ENCODE measurements around the gene CDC14A.
"Not testable (repeated sequence)": the region's sequence is repeated elsewhere in the genome, so short reads cannot be mapped to it uniquely, and the experiment has no call there.

Gene CDC14A

DNA sequence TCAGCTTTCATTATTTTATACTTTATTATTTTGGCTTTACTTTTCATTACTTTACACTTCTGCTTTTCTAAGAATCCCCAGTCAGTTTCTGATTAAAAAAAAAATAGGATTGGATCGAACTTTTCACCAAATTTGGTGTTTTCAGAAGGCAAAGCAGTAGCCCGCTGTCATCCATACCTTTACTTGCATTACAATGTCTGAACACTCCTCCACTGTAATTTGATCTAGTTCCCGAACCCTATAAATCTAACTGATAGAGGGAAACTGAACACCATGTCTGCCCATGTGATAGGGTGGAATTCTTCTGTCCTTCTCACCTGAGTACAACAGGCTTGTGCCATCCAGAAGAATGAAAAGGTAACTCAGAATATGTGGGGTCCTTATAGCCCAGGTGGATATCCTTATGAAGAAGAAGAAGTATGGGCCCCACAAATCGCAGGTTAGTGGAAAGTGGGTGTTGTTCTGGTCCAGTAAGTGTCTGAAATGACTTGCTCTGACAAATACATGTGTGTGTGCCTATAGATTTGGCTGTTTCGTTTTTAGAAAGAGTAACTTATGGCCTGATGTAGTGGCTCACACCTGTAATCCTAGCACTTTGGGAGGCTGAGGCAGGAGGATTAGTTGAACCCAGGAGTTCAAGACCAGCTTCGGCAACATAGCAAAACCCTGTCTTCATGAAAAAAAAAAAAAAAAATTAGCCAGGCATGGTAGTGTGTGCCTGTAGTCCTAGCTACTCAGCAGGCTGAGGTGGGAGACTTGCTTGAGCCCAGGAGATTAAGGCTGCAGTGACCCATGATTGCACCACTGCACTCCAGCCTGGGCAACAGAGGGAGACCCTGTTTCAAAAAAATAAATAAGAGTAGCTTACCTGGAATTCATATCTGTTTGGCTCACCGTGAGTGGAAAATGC, 26.6 kb upstream of the CDC14A start:
- Histone ChIP-seq H3K9me3 (no peaks in the 10 kb centered on the region), H3K27ac (no peak overlapping the region), H3K4me1 (no peaks in the 10 kb centered on the region), H3K4me3 (no peak overlapping the region), H3K27me3 (no peaks in the 10 kb centered on the region), H3K36me3 (no peaks in the 10 kb centered on the region)
- intact Hi-C loops (cut with DNase I; ENCODE audit: low total_unique reads): no loop called here
- TF ChIP-seq, protein P1, sequence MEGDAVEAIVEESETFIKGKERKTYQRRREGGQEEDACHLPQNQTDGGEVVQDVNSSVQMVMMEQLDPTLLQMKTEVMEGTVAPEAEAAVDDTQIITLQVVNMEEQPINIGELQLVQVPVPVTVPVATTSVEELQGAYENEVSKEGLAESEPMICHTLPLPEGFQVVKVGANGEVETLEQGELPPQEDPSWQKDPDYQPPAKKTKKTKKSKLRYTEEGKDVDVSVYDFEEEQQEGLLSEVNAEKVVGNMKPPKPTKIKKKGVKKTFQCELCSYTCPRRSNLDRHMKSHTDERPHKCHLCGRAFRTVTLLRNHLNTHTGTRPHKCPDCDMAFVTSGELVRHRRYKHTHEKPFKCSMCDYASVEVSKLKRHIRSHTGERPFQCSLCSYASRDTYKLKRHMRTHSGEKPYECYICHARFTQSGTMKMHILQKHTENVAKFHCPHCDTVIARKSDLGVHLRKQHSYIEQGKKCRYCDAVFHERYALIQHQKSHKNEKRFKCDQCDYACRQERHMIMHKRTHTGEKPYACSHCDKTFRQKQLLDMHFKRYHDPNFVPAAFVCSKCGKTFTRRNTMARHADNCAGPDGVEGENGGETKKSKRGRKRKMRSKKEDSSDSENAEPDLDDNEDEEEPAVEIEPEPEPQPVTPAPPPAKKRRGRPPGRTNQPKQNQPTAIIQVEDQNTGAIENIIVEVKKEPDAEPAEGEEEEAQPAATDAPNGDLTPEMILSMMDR (IDR thresholded peaks at IDR 0.05): no peak
- no peak for DNase-seq

DNA sequence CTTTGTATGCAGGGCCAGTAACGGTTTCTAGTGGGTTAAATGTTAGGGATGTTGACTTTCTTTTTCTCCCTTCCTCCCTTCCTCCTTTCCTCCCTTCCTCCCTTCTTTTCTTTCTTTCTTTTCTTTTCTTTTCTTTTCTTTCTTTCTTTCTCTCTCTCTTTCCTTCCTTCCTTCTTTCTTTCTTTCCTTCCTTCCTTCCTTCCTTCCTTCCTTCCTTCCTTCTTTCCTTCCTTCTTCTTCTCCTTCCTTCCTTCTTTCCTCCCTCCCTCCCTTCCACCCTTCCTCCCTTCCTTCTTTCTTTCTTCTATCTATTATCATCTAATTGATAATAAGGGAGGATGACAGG, 26.0 kb upstream of the CDC14A start:
- H3K36me3 ChIP-seq; DNase-seq; H3K9me3 ChIP-seq; H3K4me1 ChIP-seq; H3K27ac ChIP-seq; intact Hi-C loops (cut with DNase I; ENCODE audit: low total_unique reads); H3K4me3 ChIP-seq; H3K27me3 ChIP-seq: not testable (repeated sequence)

DNA sequence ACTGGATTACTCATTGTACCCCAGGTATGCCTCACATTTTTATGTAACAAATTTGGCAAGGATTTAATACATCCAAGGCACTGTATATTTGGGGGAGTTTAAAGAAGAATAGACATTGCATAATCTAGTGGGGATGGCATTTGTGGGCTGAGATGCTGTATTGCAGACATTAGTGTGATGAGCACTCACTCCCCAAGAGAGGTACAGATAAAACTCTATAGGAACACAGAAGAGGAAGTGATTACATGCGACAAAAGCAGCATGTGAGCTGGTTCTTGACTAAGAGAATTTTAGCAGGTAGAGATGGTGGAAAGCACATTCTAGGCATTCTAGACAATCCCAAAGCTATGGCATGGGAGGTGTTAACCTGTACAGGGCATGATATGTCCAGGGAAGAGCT, 24.2 kb upstream of the CDC14A start:
- intact Hi-C loops (cut with DNase I; ENCODE audit: low total_unique reads): no loop called here
- Histone ChIP-seq H3K9me3 (no peaks in the 10 kb centered on the region), H3K4me3 (no peak overlapping the region), H3K36me3 (no peaks in the 10 kb centered on the region), H3K27me3 (no peaks in the 10 kb centered on the region), H3K27ac (no peak overlapping the region), H3K4me1 (no peaks in the 10 kb centered on the region)
- no peak for DNase-seq
- TF ChIP-seq, protein P1 (IDR thresholded peaks at IDR 0.05): no peak

DNA sequence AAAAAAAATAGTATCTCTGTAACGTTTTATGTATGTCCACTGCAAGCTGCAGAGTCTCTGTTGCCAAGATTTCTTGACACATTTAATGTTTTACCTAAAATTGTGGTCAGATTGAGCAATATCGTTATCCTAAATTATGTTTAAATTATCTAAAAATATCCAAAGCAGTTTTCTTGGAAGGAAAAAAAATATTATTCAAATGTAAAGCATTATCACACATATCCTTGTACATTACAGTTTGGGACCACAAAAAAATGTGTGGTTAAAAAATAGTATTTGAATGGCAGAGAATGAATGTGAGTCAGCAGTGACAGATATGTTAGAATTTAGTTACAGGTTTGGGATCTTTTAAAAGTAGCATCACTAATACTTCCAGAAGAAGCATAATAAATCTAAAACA, 21.2 kb upstream of the CDC14A start:
- H3K36me3 ChIP-seq; H3K9me3 ChIP-seq; H3K27ac ChIP-seq; H3K4me1 ChIP-seq; H3K4me3 ChIP-seq; intact Hi-C loops (cut with DNase I; ENCODE audit: low total_unique reads); H3K27me3 ChIP-seq; DNase-seq: not testable (repeated sequence)

DNA sequence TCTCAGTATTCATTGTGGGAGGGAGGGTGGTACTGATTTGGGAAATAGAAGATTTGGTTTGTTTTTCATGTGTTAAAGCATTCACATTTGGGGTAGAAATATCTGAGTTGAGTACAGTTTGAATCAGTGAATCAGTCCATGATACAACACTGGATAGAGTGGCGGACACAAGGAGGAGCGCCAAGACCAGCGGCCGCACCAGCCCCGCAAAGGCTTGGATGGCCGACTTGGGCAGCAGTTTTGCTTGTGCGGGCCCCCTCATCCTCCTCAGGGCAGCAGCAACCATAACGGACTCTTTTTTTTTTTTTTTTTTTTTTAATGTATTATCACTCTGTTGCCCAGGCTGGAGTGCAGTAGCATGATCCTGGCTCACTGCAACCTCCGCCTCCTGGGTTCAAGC, 20.0 kb upstream of the CDC14A start:
- no peak overlapping the region for H3K4me3 ChIP-seq
- no peak overlapping the region for H3K27ac ChIP-seq
- H3K27me3 ChIP-seq: peaks cover 0 to 5% of the 10 kb centered on the region in 2 donors
- TF ChIP-seq, protein P1 (IDR thresholded peaks at IDR 0.05): no peak
- intact Hi-C loops (cut with DNase I; ENCODE audit: low total_unique reads): no loop called here
- DNase-seq: no peak
- H3K9me3 ChIP-seq: no peaks in the 10 kb centered on the region
- no peaks in the 10 kb centered on the region for H3K36me3 ChIP-seq
- H3K4me1 ChIP-seq: no peaks in the 10 kb centered on the region

DNA sequence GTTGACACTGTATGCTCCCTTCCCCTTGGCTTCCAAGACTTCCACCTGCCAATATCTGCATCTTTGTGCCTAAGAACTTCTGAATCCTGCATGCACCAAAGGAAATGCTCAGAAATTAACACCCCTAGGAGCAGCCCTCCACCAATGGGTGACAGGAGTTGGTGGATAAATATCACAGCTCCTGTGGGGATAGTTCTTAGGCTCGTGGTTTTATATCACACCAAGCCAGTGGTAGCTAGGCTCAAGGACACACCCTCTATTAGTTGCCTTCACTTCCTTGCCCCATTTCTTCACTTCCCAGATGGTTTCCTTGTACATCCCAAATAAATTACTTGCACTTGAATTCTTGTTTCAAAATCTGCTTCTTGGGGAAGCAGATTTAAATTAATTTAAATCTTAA, 16.9 kb upstream of the CDC14A start:
- intact Hi-C loops (cut with DNase I; ENCODE audit: low total_unique reads): no loop called here
- Histone ChIP-seq H3K36me3 (no peaks in the 10 kb centered on the region), H3K9me3 (no peaks in the 10 kb centered on the region), H3K27ac (no peak overlapping the region), H3K27me3 (peaks cover 0 to 8% of the 10 kb centered on the region in 2 donors), H3K4me1 (no peaks in the 10 kb centered on the region), H3K4me3 (no peak overlapping the region)
- TF ChIP-seq, protein P1 (IDR thresholded peaks at IDR 0.05): no peak
- DNase-seq: no peak

DNA sequence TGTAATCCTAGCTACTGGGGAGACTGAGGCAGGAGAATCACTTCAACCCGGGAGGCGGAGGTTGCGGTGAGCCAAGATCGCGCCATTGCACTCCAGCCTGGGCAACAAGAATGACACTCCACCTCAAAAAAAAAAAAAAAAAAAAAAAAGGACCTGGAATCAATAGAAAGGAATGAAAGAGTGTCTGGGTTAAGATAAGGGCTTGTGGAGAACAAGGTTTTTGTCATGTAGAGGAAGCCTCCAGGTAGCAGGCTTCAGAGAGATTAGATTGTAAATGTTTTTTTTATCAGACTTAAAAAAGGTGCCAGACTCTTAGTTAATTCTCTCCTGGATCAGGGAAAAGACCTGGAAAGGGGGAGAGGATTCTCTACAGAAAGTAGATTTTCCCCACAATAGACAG, 14.4 kb upstream of the CDC14A start:
- H3K27me3 ChIP-seq; H3K4me1 ChIP-seq; H3K4me3 ChIP-seq; intact Hi-C loops (cut with DNase I; ENCODE audit: low total_unique reads); DNase-seq; H3K27ac ChIP-seq; H3K9me3 ChIP-seq; H3K36me3 ChIP-seq: not testable (repeated sequence)

DNA sequence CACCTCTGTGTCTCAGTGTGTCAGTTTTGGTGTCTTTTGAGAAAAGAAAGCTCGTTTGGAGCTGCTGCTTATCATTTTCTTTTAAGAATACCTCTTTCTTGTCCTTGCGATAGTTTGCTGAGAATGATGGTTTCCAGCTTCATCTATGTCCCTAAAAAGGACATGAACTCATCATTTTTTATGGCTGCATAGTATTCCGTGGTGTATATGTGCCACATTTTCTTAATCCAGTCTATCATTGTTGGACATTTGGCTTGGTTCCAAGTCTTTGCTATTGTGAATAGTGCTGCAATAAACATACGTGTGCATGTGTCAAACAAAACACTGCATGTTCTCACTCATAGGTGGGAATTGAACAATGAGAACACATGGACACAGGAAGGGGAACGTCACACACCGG, 12.6 kb upstream of the CDC14A start:
- H3K4me1 ChIP-seq; intact Hi-C loops (cut with DNase I; ENCODE audit: low total_unique reads); H3K27me3 ChIP-seq; H3K27ac ChIP-seq; H3K36me3 ChIP-seq; H3K9me3 ChIP-seq; DNase-seq; H3K4me3 ChIP-seq: not testable (repeated sequence)

All from tibial artery (tissue), 4 donors.